Fibroblast of the conjunctiva (primary cell): ENCODE results near the gene ALOX15B.

Source experiments
- DNase-seq: peaks from one replicate; pipeline ENCODE4 v3.0.0-alpha.2; 2010; ENCODE audit warnings: low read depth

ALOX15B gene

DNA sequence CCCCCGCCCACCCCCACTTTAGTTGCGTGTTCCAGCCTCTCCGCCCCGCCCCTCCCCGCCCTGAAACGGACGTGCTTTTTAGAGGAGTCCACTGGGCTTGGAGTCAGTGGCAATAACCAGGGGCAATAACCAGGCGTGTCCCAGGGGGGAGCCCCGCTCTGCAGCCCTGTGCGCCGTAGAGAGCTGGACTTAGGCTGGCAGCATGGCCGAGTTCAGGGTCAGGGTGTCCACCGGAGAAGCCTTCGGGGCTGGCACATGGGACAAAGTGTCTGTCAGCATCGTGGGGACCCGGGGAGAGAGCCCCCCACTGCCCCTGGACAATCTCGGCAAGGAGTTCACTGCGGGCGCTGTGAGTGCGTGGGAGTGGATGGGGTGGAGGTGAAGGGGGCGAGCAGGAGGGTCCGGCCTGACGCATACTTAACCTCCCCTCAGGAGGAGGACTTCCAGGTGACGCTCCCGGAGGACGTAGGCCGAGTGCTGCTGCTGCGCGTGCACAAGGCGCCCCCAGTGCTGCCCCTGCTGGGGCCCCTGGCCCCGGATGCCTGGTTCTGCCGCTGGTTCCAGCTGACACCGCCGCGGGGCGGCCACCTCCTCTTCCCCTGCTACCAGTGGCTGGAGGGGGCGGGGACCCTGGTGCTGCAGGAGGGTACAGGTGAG is at the start of gene ALOX15B:
TSS of gene ALOX15B (plus strand) at position 106 of the 657 bp plus-strand sequence. CDS start at position 203, 97 bp downstream.
- no peak for DNase-seq

DNA sequence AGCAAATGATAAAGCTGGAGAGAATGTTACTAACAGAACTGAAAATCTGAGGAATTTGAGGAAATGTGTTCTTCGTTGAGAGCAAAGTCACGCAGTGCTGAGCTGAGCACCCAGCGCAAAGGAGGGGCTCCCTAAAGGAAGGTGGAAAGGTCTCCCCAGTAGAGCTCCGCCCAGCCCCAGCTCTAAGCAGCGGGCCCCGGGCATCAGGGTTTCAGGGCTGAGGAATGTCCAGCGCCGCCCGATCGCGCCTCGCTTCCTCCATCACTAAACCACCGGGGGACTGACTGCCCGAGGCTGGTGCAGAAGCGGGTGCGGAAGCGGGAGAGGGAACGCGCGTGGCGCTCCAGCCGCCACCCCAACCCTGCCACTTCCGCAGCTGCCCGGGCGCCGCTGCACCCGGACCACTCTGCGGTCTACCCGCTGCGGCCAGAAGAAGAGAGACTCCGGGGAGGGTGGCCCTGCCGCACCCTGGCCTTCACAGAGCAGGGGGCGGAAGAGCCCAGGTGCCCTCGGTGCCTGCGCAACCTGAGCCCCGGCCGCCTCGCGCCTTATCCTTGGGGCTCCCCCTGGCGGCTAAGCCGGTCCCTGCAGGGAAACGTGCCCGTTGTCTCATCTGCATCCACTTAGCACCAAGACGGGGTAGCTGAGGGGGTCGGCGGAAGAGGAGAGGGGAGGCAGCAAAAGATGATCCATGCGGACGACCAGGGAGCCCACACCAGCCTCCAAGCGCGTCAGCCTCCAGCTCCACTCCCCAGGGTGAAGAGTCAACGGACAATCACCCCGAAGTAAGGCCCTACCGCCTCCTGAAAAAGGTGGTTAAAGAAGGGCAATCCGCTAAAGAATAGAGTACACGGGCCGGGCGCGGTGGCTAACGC is 48.8 kb upstream of the ALOX15B start:
- no peak for DNase-seq

- no peak for DNase-seq
These were observed 46.3 kb upstream of the ALOX15B start for GRCh38 chr17:7992516-7992915.

- no peak for DNase-seq
These were observed 45.9 kb upstream of the ALOX15B start for GRCh38 chr17:7992924-7993323.

GRCh38 chr17:7993972-7994589 is 44.8 kb upstream of the ALOX15B start:
- DNase-seq, result no peak

DNA sequence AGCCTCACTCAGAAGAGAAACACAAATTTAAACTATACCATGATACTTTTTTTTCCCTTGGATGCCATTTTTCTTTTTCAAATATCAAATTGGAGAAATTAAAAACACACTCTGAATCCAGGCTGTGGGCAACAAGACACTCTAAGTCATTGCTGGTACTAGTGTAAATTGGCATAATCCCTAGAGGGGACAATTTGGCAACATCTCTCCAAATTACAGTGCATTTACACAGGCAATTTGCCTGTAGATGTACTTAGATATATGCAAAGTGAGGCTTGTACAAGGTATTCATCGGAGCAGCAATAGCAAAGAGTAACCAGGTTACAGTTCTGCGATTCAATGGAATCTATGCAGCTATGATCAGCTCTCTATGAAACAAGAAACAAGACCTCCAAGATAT is 43.1 kb upstream of the ALOX15B start:
- no peak for DNase-seq

DNA sequence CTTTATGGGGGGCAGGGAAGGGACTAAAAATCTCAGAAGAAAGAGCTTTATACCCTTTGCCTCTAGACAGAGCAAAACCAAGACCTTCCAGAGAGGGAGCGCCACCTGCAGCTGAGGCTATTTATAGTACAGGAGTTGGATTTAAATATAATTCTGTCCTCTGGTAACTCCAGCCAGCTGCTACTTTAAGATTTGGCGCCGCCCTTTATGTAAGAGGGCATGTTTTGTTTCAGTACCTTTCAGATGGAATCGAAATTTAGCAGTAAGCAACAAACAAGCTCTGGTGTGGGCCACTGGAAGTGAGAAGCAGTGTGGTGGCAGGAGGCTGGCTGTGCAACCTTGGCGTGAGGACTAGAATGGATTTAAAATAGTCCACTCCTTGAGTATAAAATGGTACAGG is 41.7 kb upstream of the ALOX15B start:
- DNase-seq, result no peak

DNA sequence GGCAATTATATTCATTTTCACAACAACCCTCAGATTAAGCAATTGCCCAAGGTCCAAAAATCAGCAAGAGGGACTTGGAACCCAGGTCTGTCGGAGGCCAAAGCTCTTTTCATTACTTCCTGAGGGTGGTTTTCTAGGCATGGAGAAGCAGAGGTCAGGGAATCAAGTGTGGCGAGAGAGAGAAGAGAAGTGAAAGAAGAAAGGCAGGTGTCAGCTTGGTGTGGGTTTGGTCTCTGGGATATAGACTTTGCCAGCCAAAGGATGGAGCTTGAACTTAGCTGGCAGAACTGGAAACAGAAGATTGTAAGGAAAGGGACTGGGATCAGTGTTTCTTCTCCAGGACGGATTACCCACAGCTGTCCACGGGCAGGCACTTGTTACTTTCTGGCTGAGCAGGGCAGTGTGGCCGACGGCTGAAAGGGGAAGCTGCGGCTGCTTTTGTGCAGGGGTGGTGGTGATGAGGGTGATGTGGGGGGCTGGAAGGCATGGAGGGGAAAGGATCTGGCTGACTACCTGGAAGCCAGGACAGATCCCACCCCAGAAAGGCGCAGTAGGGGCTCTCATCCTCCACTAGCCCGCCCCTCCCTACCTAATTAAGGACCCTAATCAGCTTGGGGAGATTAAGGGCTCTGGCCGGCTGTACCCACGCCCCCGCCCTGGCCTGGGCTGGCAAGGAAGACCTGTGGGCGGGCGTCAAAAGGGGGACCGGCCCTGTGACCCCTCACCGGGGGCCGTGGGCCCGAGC is 36.7 kb upstream of the ALOX15B start, which contains the start of gene GUCY2D:
TSS of gene GUCY2D (plus strand) at position 640 of the 745 bp plus-strand sequence. CDS start 433 bp downstream, outside the sequence.
- no peak for DNase-seq

DNA sequence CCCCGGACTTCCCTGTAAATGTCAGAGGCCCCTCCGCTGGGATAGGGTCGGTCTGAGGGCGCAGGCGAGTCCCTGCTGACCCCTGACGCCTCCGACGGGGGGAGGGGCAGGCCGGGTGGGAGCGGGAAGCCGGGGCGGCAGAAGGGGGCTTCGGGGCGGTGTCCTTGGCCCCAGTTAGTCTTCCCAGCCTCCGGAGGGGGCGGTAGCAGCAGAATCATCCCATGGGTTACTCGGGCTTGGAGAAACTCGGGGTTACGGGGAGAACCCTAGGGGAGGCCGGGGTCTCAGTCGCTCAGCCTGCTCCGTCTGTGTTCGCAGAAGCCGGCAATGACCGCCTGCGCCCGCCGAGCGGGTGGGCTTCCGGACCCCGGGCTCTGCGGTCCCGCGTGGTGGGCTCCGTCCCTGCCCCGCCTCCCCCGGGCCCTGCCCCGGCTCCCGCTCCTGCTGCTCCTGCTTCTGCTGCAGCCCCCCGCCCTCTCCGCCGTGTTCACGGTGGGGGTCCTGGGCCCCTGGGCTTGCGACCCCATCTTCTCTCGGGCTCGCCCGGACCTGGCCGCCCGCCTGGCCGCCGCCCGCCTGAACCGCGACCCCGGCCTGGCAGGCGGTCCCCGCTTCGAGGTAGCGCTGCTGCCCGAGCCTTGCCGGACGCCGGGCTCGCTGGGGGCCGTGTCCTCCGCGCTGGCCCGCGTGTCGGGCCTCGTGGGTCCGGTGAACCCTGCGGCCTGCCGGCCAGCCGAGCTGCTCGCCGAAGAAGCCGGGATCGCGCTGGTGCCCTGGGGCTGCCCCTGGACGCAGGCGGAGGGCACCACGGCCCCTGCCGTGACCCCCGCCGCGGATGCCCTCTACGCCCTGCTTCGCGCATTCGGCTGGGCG is 35.9 kb upstream of the ALOX15B start:
- no peak for DNase-seq

GRCh38 chr17:8003594-8004181 is 35.2 kb upstream of the ALOX15B start:
- no peak for DNase-seq

- no peak for DNase-seq
These were observed 34.0 kb upstream of the ALOX15B start for GRCh38 chr17:8004899-8005298.

DNA sequence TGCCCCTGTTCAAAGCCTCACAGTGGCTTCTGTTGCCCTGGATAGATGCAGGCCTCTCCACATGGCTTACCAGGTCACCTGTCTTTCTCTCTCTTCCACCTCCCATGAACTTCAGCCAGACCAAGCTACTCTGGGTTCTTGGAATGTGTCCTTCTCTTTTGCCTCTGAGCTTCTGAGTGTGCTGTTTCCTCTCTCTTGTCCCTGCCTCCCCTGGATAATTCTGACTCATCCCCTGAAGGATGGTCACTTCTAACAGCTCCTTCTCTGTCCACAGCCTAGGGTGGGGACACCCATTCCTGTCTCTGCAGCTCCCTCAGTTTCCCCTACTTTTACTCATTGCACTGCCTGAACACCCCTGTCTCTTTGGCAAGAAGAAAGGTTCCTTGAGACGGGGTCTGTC is 33.5 kb upstream of the ALOX15B start:
- DNase-seq, result no peak

DNA sequence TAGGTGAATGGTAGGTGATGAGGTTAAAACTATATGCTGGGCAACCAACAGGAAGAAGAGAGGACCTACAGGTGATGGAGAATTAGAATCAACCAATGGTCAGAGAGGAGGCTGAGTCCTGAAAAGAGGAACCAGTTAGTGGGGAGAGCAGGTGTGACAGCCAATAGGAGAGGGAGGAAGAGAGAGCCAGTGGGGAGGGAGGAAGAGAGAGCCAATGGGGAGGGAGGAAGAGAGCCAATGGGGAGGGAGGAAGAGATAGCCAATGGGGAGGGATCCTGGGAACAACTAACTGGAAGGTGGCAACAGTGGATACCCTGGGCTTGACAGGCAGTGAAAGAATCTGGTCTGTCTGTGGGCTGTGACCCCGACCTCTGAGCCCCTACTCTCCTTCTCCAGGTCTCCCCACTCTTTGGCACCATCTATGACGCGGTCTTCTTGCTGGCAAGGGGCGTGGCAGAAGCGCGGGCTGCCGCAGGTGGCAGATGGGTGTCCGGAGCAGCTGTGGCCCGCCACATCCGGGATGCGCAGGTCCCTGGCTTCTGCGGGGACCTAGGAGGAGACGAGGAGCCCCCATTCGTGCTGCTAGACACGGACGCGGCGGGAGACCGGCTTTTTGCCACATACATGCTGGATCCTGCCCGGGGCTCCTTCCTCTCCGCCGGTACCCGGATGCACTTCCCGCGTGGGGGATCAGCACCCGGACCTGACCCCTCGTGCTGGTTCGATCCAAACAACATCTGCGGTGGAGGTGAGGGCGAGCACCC is 32.7 kb upstream of the ALOX15B start:
- no peak for DNase-seq

DNA sequence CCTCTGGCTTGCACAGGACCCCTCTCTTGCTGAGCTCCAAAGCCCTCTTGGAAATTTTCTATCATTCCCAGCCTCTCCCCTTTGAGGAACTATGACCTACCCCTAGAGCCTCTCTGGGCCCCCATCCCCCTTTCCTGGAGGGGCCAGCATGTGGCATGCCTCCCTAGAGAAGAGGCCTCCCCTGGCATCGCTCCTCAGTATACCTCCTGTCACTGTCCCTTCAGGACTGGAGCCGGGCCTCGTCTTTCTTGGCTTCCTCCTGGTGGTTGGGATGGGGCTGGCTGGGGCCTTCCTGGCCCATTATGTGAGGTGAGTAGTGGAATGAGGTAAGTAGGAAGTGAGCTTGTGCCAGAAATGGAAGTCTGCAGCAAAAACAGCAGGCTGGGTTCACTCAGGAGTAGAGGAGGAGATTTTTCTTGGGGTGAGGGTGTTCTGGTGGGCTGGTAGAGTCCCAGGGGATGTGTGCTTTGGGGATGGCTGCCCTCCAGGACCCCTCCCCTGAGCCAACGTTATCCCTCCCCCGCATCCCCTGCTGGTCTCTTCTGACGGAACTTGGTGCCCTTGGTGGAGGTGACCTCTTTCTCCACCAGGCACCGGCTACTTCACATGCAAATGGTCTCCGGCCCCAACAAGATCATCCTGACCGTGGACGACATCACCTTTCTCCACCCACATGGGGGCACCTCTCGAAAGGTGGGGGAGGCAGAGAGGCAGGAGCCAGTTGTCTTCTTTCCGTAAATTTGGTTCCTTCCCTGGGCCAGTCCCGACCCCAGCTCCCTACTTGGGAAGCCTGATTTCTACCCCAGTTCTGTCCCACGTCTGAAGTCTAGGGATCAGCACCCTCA is 31.8 kb upstream of the ALOX15B start:
- DNase-seq, result no peak

- no peak for DNase-seq
These were observed 31.0 kb upstream of the ALOX15B start for GRCh38 chr17:8007836-8008235.

DNA sequence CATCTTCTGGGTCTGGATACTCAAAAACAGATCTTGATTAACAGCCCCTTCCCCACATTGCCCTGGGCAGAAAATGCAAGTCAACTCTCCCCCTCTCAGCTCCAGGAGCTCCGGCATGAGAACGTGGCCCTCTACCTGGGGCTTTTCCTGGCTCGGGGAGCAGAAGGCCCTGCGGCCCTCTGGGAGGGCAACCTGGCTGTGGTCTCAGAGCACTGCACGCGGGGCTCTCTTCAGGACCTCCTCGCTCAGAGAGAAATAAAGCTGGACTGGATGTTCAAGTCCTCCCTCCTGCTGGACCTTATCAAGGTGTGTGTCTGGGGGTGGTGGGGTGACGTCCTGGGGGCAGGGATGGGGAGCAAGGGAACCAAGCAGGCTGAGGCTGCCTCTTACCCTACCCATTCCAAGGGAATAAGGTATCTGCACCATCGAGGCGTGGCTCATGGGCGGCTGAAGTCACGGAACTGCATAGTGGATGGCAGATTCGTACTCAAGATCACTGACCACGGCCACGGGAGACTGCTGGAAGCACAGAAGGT is 26.7 kb upstream of the ALOX15B start:
- DNase-seq, result no peak

DNA sequence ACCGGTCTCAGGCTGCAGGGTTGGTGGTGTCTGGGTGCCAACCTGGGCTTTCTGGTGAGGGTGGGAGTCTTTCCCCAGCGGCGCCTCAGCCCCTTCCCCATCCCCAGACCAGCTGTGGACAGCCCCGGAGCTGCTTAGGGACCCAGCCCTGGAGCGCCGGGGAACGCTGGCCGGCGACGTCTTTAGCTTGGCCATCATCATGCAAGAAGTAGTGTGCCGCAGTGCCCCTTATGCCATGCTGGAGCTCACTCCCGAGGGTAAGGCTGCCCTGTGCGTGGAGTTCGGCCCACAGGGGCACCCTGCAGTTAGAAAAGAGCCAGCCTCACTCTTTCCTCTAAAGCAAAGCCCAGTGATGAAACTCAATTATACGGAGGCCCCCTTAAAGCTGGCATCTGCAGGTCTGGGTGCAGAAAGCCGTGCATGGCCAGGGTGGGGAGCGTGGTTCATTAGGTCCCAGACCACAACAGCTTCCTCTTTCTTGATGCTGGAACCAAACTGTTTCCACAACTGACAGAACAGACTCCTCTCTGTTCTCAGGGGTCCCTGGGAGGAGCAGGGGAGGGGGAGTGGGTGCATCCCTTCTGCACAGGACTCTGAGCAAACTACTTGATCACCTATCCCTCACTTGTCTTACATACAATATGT is 25.7 kb upstream of the ALOX15B start:
- no peak for DNase-seq
